GM21717 (cell line): Measurements from ENCODE around the gene ST3GAL2.

Experiments
- ATAC-seq: cut with Tn5 transposase; IDR thresholded peaks from one replicate; pipeline ENCODE4 v1.9.1; 2021; ENCODE audit warnings: mild to moderate bottlenecking, moderate library complexity; ENCODE audit not compliant: unreplicated experiment

The ST3GAL2 gene

GRCh38 chr16:70438585-70438968 lies 323 bp downstream of the ST3GAL2 start:
- ATAC-seq, result no peak

DNA sequence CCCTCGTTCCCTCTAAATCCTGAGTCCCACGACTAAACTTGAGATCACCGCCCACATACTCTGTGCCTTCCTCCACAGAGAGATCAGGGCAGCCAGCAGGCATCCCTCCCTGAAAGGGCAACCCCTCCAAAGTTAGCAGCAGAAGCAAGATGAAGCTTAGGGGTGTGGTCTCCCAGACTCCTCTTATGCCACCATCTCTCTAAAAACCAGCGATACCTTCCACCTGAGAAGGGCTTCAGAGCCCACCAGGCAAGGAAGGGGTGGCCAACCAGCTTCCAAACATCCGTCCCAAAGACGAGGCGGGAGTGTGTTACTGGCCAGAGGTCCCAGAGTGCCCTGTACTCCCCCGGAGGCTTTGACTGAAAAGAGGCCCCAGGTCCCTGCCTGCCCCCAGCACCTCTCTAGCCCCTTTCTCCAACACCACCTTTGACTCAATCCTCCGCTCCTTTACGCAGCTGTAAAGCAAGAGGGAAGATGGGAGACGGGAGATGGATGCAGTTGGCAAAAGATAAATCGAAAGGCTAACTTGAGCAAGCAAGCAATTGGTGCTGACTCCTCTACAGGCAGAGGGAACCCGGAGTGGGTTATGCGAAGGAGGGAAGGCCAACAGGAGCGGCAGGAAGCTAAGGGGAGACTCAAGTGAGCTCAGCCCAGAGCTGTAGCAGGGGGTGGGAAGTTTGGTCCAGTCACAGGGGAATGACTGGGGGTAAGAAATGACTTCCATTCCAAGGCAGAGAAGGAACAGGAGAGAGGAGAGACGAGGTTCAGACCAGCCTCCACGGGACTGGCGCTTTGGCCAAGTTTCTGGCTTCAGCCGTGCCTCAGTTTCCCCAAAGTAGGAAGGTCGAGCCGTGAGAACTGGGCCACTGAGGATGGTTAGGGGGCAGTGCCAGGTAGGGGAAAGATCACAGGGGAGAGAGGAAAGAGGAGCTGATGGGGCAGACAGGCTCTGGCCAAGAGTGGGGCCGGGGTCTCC lies 1.0 kb downstream of the ST3GAL2 start:
- peak; percentile 4 for ATAC-seq

- no peak for ATAC-seq
Observed at GRCh38 chr16:70437017-70437581, 1.8 kb downstream of the ST3GAL2 start.

DNA sequence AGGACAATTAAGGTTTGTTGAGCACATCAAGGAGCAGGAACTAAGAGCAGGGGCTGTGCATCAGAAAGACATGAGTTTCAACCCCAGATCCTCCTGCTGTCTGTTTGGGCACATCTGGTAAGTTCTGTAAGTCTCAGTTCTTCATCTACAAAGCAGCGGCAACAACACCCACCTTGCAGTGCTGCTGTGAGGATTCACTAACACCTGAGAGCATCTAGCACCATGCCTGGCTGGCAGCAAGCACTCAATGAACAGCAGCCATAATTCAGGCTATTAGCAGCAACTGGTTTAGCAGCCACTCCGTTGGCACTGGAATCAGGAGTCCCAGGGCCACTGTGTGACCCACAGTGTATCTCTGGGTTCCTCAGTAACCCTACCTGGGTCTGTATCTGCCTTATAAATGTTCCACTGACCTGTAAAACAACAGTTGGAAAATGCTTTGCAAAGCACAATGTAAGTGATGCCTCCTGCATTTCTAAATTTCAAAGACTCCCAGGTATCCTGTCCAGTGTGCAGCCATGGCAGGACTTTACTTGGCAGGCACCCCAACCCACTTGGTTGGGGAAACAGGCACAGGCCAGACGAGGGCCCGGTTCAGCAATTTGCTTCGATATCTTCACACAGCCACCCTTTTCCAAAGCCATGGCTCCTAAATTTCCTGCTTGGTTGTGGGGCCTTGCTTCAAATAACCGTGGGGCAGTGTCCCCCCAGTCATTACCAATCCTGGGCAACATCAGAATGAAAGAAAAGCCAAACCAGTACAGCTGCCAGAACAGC lies 4.2 kb downstream of the ST3GAL2 start:
- ATAC-seq, result no peak

GRCh38 chr16:70433458-70434103 lies 5.3 kb downstream of the ST3GAL2 start:
- ATAC-seq, result no peak

DNA sequence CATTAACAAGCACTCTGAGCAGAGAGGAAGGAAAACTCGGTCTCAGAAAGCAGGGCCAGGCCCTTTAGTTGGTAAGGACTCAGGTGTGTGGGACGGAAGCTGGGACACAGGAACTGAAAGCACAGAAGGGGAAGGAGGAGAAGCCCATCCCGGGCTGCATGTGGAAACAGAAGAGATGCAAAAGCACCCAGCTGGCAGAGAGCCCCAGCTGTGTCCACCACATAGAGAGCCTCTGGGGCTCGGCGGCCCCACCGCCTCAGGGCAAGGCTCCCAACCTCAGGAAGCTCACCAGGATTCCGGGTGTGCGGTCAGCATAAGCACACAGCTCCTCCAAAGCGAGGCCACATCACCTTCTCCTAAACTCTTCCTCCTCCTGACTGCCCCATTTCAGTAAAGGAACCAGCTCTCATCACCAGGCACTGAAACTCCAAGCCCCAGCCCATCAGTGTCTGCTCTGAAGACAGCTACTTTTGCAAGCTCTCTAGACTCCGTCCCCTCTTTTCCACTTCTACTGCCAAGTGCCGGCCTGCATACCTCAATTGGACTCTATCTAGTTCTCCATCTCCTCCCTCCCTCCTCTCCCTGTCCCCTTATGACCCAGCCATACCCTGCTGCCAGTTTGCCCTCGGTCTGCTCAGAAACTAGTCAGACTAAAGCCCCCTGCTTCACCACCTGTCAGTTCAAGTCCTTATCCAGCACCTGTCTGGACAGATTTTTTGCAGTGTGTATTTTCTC lies 6.0 kb downstream of the ST3GAL2 start:
- ATAC-seq, result peak; percentile 22

DNA sequence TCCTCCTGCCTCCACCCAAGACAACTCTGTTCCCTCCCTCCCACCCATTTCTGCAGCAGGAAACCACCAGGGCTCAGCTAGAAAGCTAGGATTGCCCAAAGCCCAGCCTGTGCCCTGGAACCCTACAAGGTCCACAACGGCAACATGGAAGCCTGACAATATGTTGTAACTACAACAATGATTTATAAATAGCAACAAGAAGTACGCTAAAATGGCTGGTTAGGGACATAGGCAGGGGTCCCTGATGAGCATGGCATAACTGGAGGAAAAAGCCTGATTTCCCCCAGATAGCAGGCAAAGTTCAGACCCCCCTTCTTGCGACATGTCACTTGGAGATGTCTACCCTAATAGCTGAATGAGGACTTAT lies 6.6 kb downstream of the ST3GAL2 start:
- no peak for ATAC-seq

GRCh38 chr16:70430667-70431536 lies 8.0 kb downstream of the ST3GAL2 start:
- peak; percentile 41 for ATAC-seq

DNA sequence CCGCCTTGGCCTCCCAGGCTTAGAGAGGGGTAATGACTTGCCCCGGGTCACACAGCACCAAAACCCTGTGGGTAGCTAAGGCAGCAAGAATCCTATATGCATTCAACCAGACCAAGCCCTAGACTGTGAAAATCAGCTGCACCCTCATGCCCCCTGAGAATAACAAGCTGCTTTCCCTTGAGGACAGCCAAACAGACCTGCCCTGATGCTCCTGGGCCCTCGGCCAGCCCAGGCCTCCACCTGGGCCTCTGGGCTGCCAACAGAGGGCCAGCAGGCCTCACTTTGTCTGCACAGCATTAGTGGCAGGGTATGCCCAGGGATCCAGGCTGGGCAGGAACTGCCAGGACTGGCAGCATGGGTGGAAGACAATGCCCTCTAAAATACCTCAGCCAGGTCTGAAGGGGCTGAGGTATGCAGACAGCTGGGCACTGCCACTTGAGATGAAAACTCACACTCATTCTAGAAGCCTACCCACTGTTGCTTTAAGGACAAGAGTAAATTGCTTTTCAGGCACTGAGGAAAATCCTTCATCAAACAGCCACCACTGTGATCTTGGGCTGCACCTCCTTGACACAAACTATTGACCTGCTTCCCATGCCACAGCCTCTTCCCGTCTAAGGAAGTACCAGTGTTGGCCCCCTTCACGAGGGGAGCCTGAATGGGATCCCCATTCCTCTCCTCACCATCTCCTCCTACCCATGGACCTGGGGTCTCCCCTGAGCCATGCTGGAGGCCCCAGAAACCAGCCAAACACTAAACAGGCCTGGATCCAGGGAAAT lies 8.8 kb downstream of the ST3GAL2 start:
- no peak for ATAC-seq

GRCh38 chr16:70428178-70428998 lies 10.5 kb downstream of the ST3GAL2 start:
- peak; percentile 30 for ATAC-seq

DNA sequence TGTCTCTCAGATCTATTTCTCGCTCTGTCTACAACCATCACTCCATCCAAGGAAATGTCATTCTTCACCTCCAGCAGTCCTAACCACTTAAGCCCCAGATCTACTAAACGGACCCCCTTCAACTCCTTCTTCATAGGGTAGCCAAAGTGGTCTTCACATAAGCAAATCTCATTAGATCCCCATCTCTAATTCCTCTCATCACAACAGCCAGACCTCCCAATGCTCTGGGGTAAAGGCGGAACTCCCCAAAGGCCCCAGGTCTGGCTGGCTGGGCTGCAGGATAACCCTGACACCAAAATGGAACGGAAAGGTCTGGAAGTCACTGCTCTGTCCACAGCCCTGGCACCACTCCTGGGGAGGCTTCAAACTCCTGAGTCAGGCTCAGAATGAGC lies 11.1 kb downstream of the ST3GAL2 start:
- ATAC-seq, result no peak

DNA sequence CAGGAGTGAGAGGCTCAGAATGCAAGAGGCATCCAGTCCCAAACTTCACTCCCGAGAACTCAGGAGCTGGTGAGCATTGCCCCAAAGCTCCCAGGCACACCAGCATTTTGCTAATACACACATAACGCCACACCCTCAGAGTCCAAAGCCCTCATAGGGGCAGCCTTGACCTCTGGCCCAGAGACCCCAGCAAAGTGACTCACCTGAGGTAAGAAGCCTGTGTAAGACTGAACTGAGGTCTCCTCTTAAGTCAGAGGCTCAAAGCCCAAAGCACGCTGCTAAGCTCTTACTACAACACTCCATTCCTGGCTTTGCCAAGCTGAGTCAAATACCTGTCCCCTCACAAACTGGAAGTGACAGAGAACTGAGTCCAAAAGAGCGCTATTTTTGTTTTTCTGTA lies 16.4 kb downstream of the ST3GAL2 start:
- ATAC-seq, result no peak

GRCh38 chr16:70421473-70422311 lies 17.2 kb downstream of the ST3GAL2 start:
- no peak for ATAC-seq

GRCh38 chr16:70421014-70421413 lies 17.9 kb downstream of the ST3GAL2 start:
- no peak for ATAC-seq

DNA sequence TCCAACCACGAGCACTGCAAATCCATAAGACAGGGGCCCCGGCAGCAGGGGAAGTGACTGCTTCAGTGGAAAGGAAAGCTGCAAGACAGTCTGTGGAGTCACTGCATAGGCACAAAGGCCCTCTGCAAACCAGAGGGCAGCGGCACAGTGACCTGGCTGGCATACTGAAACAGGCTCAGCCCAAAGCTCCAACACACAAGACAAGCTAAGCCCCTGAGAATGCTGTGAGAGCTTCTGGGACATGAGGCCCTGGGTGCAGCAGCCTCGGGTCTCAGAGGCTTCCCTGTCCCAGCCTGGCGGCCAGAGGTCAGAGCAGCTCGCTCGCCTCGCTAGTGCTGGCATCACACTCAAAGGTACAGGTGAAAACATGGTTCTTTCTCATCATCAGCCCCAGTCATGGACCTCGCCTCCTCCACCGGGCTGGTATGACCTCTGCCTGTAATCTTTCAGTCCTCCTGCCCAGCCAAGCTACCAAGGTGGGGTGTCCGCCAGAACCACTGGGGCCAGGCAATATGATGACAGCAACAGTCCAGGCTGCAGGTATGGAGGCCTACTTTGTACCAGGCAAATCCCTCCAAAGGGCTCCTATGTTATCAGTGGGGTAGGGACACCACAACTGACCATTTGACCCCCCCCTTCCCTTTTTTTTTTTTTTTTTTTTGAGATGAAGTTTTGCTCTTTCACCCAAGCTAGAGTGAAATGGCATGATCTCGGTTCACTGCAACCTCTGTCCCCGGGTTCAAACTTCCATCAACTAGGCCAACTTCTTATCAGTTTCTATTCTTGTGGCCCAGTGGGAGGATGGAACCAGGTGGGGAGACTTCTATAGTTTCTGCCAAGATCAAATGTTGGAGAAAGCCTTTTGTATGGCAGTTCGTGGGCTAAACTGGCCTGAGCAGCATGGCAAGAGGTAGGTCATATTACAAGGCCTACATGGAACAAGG lies 19.2 kb downstream of the ST3GAL2 start:
- ATAC-seq, result no peak

DNA sequence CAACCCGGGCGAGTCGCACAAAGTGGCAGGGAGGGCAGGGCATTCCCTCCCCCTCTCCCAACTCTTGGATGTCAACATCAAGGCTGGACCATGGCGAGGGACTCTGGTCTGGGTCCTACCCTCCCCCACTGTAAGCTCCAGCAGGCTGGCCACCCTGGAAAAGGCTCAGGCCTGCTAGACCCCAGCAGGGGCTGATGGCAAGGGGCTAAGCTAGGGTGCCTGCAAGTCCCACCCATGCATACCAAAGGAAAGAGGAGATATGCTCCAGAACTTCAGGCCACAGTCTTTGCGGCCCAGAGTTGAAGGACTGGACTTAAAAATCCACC lies 19.9 kb downstream of the ST3GAL2 start:
- no peak for ATAC-seq
